ENCODE data around the gene ARRB1. TPM values are rescaled to one million over a fixed set of nuclear protein-coding genes. Genes with fewer than 3 reads are reported as not detected.
"Not testable (repeated sequence)": the region's sequence is repeated elsewhere in the genome, so short reads cannot be mapped to it uniquely, and the experiment has no call there.

The ARRB1 gene
- total RNA-seq, 1 experiment from 2014 or later: 30.7 TPM

DNA sequence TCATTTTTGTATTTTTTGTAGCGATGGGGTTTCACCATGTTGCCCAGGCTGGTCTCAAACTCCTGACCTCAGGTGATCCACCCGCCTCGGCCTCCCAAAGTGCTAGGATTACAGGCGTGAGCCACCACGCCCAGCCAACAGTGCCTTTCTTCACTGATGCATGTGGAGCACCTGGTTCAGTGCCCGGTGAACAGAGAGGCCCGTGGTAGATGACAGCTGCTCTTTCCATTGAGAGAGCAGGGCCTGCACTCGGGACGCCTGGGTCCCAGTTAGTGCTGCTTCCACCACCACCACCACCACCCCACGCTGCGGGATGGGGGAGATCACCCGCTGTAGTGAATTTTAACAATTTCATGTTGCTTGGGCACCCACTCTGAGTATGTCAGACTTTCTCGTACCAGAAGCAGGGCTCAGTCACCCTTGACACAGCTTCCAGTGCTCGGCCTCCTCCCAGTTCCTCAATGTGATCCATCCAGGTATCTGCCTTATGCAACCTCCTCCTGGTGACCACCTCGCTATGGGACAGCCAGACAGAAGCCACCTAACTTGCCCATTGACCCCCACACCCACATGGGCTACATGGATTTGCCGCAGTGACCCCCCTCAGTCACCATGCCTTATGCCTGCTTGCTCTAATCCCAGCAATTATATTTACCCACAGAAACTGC, 36.6 kb downstream of the ARRB1 start:
- DNase-seq (ENCODE audit: low read depth, low spot score): no peak
- in situ Hi-C loops (cut with HindIII; ENCODE audit: low pct_unique_long_range_greater_than_20kb, low sequenced_read_pairs): no loop called here

DNA sequence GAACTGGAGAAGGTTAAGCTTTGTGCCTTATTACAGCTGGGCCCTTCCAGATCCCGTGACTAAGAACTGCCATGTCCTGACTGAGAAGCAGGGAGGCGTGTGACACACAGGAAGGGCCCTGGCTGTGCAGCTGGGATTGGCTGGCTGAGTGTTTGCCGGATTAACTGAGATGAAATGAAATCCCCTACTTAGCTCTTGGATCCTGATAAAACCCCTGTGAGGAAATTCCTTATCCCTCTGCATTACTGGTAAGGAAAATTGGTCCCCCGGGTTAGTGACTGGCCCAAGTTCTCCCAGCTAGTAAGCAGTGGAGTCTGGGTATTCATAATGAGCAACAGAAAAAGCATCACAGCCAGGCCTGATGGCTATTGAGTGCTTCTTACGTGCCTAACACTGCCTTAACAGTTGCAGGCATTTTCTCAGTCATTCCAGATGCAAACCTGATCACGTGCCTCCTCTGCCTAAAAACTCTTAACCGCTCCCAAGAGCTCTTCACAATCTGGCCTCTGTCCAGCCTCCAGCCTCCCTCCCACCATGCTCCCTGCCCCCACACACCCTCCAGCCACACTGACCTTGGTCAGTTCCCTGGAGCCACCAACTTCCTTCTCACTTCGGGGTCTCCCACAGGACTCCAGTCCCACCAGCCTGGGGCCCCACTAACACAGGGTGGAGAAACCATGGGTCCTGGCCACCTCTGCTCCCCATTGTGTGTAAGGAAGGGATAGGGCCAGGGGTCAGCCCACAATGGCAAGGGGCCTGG, 37.8 kb downstream of the ARRB1 start:
- DNase-seq (ENCODE audit: low read depth, low spot score): peak; percentile 76
- in situ Hi-C loops (cut with HindIII; ENCODE audit: low pct_unique_long_range_greater_than_20kb, low sequenced_read_pairs): no loop called here

DNA sequence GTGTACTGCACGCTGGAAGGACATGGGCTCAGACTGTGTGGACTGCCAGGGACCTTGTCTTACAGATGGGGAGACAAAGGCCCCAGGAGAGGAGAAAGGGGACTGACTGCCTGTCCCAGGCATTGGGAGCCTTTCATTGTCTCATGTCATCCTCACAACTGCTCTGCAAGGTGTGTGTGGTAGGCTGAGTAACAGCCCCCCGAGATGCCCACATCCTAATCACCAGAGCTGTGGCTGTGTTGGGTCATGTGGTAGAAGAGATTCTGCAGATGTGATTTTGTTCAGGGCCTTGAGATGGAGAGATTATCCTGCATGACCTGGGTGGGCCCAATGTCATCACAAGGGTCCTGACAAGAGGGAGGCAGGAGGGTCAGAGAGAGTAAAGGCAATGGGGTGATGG, 39.1 kb downstream of the ARRB1 start:
- no peak for DNase-seq (ENCODE audit: low read depth, low spot score)
- in situ Hi-C loops (cut with HindIII; ENCODE audit: low pct_unique_long_range_greater_than_20kb, low sequenced_read_pairs): no loop called here

DNA sequence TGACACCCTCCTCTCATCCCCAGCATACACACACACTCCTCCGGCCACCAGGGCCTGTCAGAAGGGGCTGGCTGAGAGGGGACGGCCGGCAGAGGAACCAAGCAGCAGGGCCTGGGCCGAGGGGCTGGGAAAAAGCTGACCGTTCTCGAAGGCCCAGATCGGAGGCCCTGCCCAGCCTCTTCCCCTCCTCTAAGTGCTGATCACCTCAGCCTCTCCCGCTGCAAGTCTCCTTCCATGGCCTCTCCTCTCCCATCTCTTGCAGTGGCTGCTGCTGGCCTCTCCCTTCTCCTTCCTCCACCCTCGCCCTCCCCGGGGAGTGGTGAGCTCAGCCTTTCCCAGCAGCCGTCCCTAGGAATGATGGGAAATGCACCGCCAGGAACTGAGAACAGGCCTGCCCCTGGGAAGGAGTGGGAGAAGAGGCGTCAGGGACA, 39.6 kb downstream of the ARRB1 start:
- in situ Hi-C loops (cut with HindIII; ENCODE audit: low pct_unique_long_range_greater_than_20kb, low sequenced_read_pairs): no loop called here
- DNase-seq (ENCODE audit: low read depth, low spot score): peak; percentile 38

DNA sequence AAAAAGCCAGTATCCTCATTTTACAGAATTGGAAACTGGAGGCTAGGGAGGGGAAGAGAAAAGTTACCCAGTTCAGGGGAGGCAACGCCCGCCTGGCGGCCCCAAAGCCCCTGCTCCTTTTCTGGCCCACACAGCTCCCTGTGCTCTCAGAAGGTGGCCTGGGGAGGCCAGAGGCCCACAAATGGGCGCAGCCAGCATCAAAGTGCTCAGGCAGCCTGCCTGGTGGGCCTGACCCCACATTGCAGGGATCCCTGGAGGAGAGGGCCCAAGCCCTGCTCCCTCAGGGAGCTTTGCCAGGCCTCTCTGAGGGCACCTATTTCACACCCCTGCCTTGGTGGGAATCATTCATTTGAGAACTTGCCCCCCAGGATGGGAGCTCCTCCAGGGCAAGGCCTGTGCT, 42.5 kb downstream of the ARRB1 start:
- DNase-seq (ENCODE audit: low read depth, low spot score): no peak
- in situ Hi-C loops (cut with HindIII; ENCODE audit: low pct_unique_long_range_greater_than_20kb, low sequenced_read_pairs): no loop called here

DNA sequence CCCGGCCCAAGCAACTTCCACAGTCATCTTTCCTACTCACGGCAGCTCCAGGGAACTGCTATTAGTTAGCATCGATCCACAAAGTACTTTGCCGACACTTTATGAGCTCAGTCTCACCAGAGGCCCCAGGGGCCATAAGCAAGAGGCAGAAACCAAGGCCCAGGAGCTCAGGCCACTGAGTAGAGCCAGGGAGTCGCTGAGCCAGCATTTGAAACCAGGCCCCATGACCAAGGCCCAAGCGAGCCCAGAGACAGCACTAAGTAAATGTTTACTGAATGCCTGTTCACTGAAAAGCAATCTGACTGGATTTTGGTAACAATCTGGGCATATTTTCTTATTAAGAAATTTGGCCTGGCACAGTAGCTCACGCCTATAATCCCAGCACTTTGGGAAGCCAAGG, 43.3 kb downstream of the ARRB1 start:
- in situ Hi-C loops (cut with HindIII; ENCODE audit: low pct_unique_long_range_greater_than_20kb, low sequenced_read_pairs): no loop called here
- DNase-seq (ENCODE audit: low read depth, low spot score): no peak

DNA sequence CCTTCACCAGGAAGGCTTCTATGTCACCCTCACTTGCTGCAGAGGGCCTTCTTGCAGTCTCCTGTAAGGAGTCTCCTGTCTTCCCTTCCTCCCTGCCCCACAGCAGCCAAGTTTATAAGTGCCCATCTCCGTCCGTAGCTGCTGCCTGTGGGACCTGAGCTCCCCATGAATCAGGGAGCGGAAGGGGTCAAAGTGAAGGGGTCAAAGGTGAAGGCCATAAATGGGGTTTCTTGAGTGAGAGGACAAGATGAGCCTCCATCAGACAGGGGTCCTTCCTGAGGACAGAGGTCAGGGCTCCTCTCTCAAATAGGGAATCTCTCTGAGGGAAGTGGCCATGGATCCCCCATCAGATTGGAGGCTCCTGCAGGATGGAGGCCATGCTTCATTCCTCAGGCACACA, 44.4 kb downstream of the ARRB1 start:
- DNase-seq (ENCODE audit: low read depth, low spot score): no peak
- in situ Hi-C loops (cut with HindIII; ENCODE audit: low pct_unique_long_range_greater_than_20kb, low sequenced_read_pairs): no loop called here

DNA sequence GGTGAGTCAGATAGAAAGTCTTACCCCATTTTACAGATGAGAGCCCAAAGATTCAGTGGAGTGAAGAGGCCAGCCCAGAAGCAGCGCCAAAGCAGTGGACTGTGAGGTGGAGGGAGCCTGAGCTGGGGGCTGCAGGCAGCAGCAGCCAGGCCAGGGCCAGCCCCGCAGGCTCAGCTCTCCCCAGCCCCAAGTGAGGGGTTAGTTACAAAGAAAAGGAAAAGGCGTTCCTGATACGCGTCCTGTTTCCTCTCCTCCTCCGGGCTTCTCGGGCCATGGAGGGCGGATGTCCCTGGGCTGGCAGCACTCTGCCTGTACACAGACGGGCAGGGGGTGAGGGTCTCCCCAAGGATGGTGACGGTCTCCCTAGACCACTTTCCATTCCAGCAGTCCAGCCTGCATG, 44.9 kb downstream of the ARRB1 start:
- no peak for DNase-seq (ENCODE audit: low read depth, low spot score)
- in situ Hi-C loops (cut with HindIII; ENCODE audit: low pct_unique_long_range_greater_than_20kb, low sequenced_read_pairs): no loop called here

DNA sequence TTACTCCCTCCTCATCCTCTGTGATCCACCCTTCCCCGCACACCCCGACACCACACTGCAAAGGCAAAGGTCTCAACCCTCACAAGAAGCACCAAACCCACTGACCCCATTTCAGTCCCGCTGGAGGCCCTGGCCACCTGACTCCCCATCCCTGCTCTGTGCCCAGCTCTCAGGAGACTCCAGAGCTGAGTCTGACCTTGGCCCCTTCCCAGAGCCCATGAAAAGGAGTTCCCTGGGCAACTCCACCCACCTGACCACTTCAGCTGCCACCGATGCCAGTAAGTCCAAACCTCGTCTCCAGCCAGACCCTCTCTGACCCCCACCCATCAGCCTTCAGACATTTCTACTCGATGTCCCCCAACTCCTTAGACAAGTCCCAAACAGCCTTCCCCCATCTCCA, 45.5 kb downstream of the ARRB1 start:
- in situ Hi-C loops (cut with HindIII; ENCODE audit: low pct_unique_long_range_greater_than_20kb, low sequenced_read_pairs): no loop called here
- no peak for DNase-seq (ENCODE audit: low read depth, low spot score)

DNA sequence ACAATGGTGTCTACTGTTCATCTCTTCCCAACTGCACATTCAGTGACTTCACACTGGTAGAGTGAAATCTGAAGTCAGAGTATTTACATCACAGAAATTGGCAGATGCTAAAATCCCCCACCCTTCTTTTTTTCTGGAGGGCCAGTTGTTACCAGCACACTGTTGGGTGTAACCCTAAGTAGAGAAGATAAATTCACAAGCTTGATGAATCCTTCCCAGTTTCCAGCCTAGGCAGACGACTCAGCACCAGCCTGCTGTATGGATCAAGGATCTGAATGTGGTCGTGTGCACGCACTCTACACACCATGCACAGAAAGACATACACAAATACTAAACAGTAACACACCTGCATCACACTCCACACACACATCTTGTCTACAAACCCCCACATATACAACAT, 46.0 kb downstream of the ARRB1 start:
- no peak for DNase-seq (ENCODE audit: low read depth, low spot score)
- in situ Hi-C loops (cut with HindIII; ENCODE audit: low pct_unique_long_range_greater_than_20kb, low sequenced_read_pairs): no loop called here

DNA sequence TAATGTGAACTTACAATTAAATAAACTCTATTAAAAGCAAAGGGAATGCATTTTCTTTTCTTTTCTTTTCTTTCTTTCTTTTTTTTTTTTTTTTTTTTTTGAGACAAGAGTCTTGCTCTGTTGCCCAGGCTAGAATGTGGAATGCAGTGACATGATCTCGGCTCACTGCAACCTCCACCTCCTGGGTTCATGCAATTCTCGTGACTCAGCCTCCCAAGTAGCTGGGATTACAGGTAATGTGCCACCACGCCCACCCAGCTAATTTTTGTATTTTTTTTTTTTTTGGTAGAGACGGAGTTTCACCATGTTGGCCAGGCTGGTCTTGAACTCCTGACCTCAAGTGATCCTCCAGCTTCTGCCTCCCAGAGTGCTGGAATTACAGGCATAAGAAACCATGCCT, 46.5 kb downstream of the ARRB1 start:
- DNase-seq (ENCODE audit: low read depth, low spot score); in situ Hi-C loops (cut with HindIII; ENCODE audit: low pct_unique_long_range_greater_than_20kb, low sequenced_read_pairs): not testable (repeated sequence)

DNA sequence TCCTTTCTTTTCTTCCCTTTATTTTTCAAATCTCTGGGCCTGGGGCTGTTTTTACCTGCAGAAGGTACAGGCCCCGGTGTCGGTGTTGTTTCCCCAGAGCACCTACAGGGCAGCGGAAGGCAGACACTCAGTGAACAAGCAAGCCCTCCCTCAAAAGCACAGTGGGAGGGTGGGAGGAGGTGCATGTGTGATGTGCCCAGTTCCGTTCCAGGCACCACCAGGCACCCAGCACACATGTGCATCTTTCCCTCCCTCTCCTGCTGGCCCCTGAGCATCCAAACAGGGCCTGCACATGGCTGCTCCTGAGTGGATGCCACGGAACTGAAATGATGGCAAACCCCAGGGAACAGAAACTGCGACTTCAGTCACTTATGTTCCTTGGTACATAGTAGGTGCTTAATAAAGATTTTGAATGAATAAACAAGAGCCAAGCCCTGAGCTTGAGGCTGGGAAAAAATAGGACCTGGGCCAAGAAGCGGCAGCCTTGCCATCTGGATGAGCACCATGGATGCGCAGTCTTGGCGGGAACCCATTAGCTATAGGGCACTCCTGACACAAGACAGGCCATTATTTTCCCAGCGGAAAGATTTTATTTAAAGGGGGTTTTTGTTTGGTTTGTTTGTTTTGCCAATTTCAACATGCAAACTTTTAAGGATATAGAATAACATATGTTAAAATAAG, 47.8 kb downstream of the ARRB1 start:
- in situ Hi-C loops (cut with HindIII; ENCODE audit: low pct_unique_long_range_greater_than_20kb, low sequenced_read_pairs): no loop called here
- no peak for DNase-seq (ENCODE audit: low read depth, low spot score)

DNA sequence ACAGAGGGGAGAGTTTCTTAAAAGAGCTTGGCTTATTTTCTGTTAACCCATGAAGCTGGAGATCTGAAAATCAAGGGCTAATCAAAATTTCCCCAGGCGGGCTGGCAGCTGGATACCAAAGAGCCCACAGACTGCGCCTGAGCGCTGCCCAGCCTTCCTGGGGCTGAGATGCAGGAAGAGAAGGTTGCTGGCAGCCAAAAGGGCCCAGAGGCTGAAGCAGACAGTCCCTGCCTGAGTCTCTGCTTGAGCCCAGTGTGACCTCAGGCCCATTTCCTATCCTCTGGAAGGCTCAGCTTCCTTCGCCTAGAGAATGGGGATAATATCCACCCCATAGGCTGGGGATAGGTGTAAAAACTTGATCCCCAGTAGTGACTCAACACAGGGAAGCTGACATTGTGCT, 49.1 kb downstream of the ARRB1 start:
- in situ Hi-C loops (cut with HindIII; ENCODE audit: low pct_unique_long_range_greater_than_20kb, low sequenced_read_pairs): no loop called here
- no peak for DNase-seq (ENCODE audit: low read depth, low spot score)

DNA sequence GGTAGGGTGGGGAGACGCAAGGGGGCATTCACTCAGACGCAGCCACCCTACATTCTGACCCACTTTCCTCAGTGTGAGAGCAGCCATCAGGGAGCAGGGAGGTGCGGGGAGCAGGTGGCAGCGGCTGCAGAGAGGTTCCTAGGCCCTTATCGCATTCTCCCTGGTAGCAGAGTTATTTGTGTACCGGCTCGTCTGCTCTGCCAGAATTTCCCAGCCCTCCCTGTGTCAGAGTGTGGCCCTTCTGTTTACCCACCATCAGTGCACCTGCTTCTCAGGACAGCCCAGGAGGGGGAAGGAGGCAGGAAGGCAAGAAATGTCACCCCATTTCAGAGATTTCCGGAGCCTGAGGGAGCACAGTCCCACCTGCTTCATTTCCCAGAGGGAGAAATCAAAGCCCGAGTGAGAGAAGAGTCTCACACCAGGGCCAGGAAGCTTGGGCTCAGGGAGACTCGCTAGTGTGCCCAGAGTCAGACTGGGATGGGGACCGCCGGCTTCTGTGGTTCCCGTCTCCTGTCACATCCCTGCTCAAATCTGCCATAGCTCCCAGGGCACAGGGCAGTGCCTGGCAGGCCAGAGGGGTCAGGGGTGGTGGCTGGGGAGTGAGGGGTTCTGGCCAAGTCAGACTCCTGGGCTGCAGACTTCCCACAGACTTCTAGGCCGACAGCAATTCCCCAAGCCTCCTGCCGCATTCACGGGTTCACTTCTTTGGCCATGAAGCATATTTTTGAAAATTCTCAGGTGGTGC, 49.7 kb downstream of the ARRB1 start:
- in situ Hi-C loops (cut with HindIII; ENCODE audit: low pct_unique_long_range_greater_than_20kb, low sequenced_read_pairs): no loop called here

DNA sequence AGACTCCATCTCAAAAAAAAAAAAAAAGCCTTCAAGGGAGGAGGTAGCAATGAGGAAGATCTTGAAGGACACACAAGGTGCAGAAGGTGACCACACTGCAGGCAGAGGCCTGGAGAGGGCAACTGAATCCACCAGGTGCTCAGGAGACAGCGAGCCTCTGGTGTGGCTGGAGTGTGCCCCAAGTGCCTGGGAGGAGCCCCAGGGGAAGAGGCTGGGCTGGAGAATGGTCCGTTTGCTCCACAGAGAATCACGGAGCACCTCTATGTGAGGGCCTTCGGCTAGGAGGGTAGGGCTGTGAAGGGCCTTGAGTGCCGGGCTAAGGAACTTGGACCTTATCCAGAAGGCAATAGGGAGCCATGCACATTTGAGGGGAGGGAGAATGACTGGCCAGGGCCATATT, 50.3 kb downstream of the ARRB1 start:
- in situ Hi-C loops (cut with HindIII; ENCODE audit: low pct_unique_long_range_greater_than_20kb, low sequenced_read_pairs): no loop called here
- no peak for DNase-seq (ENCODE audit: low read depth, low spot score)

More for the DNA sequence above, 49.7 kb downstream of the ARRB1 start:
- DNase-seq (ENCODE audit: low read depth, low spot score): no peak

DNA sequence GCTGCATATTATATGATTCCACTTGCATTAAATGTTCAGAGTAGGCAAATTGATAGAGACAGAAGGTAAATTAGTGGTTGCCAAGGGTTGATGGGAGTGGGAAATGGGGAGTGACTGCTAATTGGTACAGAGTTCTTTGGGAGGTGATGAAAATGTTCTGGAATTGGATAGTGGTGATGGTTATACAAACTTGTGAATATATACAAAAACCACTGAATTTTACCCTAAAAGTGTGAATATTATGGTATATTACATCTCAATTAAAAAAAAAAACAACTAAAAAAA, 52.5 kb downstream of the ARRB1 start:
- in situ Hi-C loops (cut with HindIII; ENCODE audit: low pct_unique_long_range_greater_than_20kb, low sequenced_read_pairs): no loop called here
- no peak for DNase-seq (ENCODE audit: low read depth, low spot score)

DNA sequence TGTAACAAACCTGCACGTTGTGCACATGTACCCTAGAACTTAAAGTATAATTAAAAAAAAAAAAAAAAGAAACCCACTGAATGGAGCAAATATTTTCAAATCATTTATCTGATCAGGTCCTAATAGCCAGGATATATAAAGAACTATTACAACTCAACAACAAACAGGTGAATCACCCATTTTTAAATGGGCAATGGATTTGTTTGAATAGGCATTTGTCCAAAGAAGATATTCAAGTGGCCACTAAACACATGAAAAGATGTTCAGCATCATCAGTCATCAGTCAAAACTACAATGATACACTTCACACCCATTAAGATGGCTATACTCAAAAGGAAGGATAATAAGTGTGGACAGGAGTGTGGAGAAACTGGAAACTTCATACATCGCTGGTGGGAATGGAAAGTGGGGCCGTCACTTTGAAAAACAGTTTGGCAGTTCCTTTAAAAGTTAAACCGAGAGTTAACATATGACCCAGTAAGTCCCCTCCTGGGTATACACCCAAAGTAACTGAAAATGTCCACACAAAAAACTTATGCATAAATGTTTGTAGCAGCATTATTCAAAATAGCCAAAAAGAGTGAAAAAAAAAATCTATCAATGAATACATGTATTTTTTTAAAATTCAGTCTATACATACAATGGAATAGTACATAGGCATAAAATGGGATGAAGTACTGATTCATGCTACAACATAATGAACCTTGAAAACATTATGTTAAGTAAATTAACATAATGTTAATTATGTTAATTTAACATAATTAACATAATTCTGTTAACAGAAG, 53.1 kb downstream of the ARRB1 start:
- in situ Hi-C loops (cut with HindIII; ENCODE audit: low pct_unique_long_range_greater_than_20kb, low sequenced_read_pairs): no loop called here
- no peak for DNase-seq (ENCODE audit: low read depth, low spot score)

DNA sequence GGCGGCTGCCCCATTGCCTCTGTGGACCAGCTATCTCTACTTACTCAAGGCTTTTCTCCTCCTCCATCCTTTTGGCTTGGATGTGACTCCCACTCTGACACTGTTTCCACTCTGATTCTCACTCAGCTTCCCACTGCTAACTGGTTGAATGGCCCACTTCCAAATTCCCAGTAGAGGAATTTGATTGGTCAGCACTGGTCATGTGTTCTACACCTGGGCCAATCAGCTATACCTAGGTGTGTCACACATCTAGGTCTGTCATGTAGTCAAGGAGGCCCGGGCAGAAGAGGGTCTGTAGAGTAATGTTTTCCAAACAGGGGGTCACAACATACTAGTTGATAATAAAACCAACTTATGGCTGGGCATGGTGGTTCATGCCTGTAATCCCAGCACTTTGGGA, 57.6 kb downstream of the ARRB1 start:
- in situ Hi-C loops (cut with HindIII; ENCODE audit: low pct_unique_long_range_greater_than_20kb, low sequenced_read_pairs): no loop called here
- DNase-seq (ENCODE audit: low read depth, low spot score): peak; percentile 44
